GM18519 (cell line): ENCODE measurements around the gene SIRPG.

Source experiments
- ATAC-seq: cut with Tn5 transposase; IDR thresholded peaks from one replicate; pipeline ENCODE4 v1.9.1; 2021; ENCODE audit warnings: mild to moderate bottlenecking, moderate library complexity; ENCODE audit not compliant: unreplicated experiment, low FRiP score

Gene SIRPG

GRCh38 chr20:1637226-1637625 lies 20.4 kb downstream of the SIRPG start:
- no peak for ATAC-seq

GRCh38 chr20:1636621-1637020 lies 21.0 kb downstream of the SIRPG start:
- ATAC-seq: no peak

GRCh38 chr20:1635291-1635979 lies 22.1 kb downstream of the SIRPG start:
- no peak for ATAC-seq

- no peak for ATAC-seq
These were observed 24.0 kb downstream of the SIRPG start for GRCh38 chr20:1633535-1633934.

GRCh38 chr20:1632178-1632577 lies 25.4 kb downstream of the SIRPG start:
- ATAC-seq: no peak

- no peak for ATAC-seq
These were observed 26.0 kb downstream of the SIRPG start for GRCh38 chr20:1631309-1632151.

GRCh38 chr20:1630186-1630585 lies 27.4 kb downstream of the SIRPG start:
- no peak for ATAC-seq

GRCh38 chr20:1629321-1629720 lies 28.3 kb downstream of the SIRPG start:
- no peak for ATAC-seq

- no peak for ATAC-seq
These were observed 29.0 kb downstream of the SIRPG start for GRCh38 chr20:1628621-1629020.

- ATAC-seq: no peak
These were observed 30.4 kb downstream of the SIRPG start for GRCh38 chr20:1627200-1627550.

GRCh38 chr20:1626528-1627199 lies 30.9 kb downstream of the SIRPG start:
- no peak for ATAC-seq

GRCh38 chr20:1625083-1625690 lies 32.4 kb downstream of the SIRPG start:
- no peak for ATAC-seq

- ATAC-seq: no peak
These were observed 33.9 kb downstream of the SIRPG start for GRCh38 chr20:1623501-1624205.

GRCh38 chr20:1622450-1622849 lies 35.1 kb downstream of the SIRPG start:
- no peak for ATAC-seq

- no peak for ATAC-seq
These were observed 36.3 kb downstream of the SIRPG start for GRCh38 chr20:1621316-1621715.

GRCh38 chr20:1619861-1620444 lies 37.6 kb downstream of the SIRPG start, which contains the start of gene SIRPB1:
SIRPB1 (minus strand) TSS chr20:1620009; CDS start chr20:1619944, 65 bp downstream.
- ATAC-seq: no peak

- ATAC-seq: no peak
These were observed 38.5 kb downstream of the SIRPG start for GRCh38 chr20:1618954-1619540.

GRCh38 chr20:1618479-1618878 lies 39.1 kb downstream of the SIRPG start:
- ATAC-seq: no peak

- ATAC-seq: no peak
These were observed 40.6 kb downstream of the SIRPG start for GRCh38 chr20:1616858-1617434.
